ENCODE data around the gene SERINC5. TPM values are rescaled to one million over a fixed set of nuclear protein-coding genes. Genes with fewer than 3 reads are reported as not detected.

SERINC5 gene
- polyA plus RNA-seq, 3 donors = 5.0 to 35.9 (median 7.3) TPM

GRCh38 chr5:80109646-80110478 is 146.0 kb downstream of the SERINC5 start:
- Histone ChIP-seq H3K9ac (ENCODE audit: insufficient read depth, low read length, poor library complexity, severe bottlenecking) (peak overlapping the region; percentile 15), H3K36me3 (replicated peaks in 1 of 2; ENCODE audit: control insufficient read depth in 1 of 2, insufficient read depth in 2 of 2, low read length in 2 of 2) (no peaks in the 10 kb centered on the region), H3K79me2 (ENCODE audit: insufficient read depth, low read length) (no peaks in the 10 kb centered on the region), H3K4me2 (replicated peaks; ENCODE audit: extremely low read depth, low read length, poor library complexity, severe bottlenecking) (no peak overlapping the region), H4K20me1 (ENCODE audit: insufficient read depth, low read length) (no peaks in the 10 kb centered on the region), H2AFZ (ENCODE audit: insufficient read depth, low read depth, low read length, poor library complexity, severe bottlenecking) (no peak overlapping the region), H3K4me3 (replicated peaks in 1 of 3; ENCODE audit: low read depth in 2 of 3, low read length in 3 of 3) (no peak overlapping the region), H3K27me3 (ENCODE audit: control insufficient read depth in 2 of 2, insufficient read depth in 2 of 2, low read length in 2 of 2) (no peaks in the 10 kb centered on the region), H3K9me3 (replicated peaks in 1 of 2; ENCODE audit: control insufficient read depth in 1 of 2, insufficient read depth in 1 of 2, low read length in 2 of 2) (peaks cover 0 to 11% of the 10 kb centered on the region in 2 donors), H3K4me1 (ENCODE audit: control insufficient read depth in 1 of 2, insufficient read depth in 2 of 2, low read length in 2 of 2) (peaks cover 0 to 2% of the 10 kb centered on the region in 2 donors), H3K27ac (ENCODE audit: low read depth in 1 of 2, low read length in 2 of 2) (no peak overlapping the region)
- no peak for TF ChIP-seq CTCF (IDR thresholded peaks at IDR 0.05)
- peaks cover 6% of the 10 kb centered on the region for H3K4me1 Mint-ChIP-seq
- no peak overlapping the region for H3K4me3 Mint-ChIP-seq
- peaks cover 1 to 4% (median 2%) of the 10 kb centered on the region in 3 donors for H3K27me3 Mint-ChIP-seq (ENCODE audit: low read depth in 3 of 3)
- peaks cover 9 to 11% of the 10 kb centered on the region in 2 donors for H3K36me3 Mint-ChIP-seq
- H3K27ac Mint-ChIP-seq = no peak overlapping the region
- DNase-seq = no peak
- peaks cover 7 to 15% (median 12%) of the 10 kb centered on the region in 7 donors for H3K9me3 Mint-ChIP-seq
- 78% methylated on average over 7 of the region's 9 CpGs for WGBS (ENCODE audit: insufficient coverage)
- intact Hi-C loops (cut with micrococcal nuclease) = no loop called here

DNA sequence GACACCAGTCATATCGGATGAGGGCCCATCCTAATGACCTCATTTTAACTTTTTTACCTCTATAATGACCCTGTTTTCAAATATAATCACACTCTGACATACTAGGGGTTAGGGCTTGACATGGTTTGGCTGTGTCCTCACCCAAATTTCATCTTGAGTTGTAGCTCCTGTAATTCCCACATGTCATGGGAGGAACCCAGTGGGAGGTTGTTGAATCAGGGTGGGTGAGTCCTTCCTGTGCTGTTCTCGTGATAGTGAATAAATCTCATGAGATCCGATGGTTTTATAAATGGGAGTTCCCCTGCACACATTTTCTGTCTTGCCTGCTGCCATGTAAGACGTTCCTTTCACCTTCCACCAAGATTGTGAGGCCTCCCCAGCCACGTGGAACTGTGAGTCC is 148.9 kb downstream of the SERINC5 start:
- Histone ChIP-seq H3K4me2 (replicated peaks; ENCODE audit: extremely low read depth, low read length, poor library complexity, severe bottlenecking) (no peak overlapping the region), H3K27me3 (ENCODE audit: control insufficient read depth in 2 of 2, insufficient read depth in 2 of 2, low read length in 2 of 2) (no peaks in the 10 kb centered on the region), H3K9me3 (replicated peaks in 1 of 2; ENCODE audit: control insufficient read depth in 1 of 2, insufficient read depth in 1 of 2, low read length in 2 of 2) (no peaks in the 10 kb centered on the region), H3K27ac (ENCODE audit: low read depth in 1 of 2, low read length in 2 of 2) (no peak overlapping the region), H3K9ac (ENCODE audit: insufficient read depth, low read length, poor library complexity, severe bottlenecking) (no peak overlapping the region), H2AFZ (ENCODE audit: insufficient read depth, low read depth, low read length, poor library complexity, severe bottlenecking) (no peak overlapping the region), H3K79me2 (ENCODE audit: insufficient read depth, low read length) (no peaks in the 10 kb centered on the region), H3K36me3 (replicated peaks in 1 of 2; ENCODE audit: control insufficient read depth in 1 of 2, insufficient read depth in 2 of 2, low read length in 2 of 2) (no peaks in the 10 kb centered on the region), H3K4me3 (replicated peaks in 1 of 3; ENCODE audit: low read depth in 2 of 3, low read length in 3 of 3) (no peak overlapping the region), H3K4me1 (ENCODE audit: control insufficient read depth in 1 of 2, insufficient read depth in 2 of 2, low read length in 2 of 2) (no peaks in the 10 kb centered on the region), H4K20me1 (ENCODE audit: insufficient read depth, low read length) (no peaks in the 10 kb centered on the region)
- H3K4me1 Mint-ChIP-seq = peaks cover 6% of the 10 kb centered on the region
- H3K9me3 Mint-ChIP-seq = no peaks in the 10 kb centered on the region
- intact Hi-C loops (cut with micrococcal nuclease) = no loop called here
- H3K27me3 Mint-ChIP-seq (ENCODE audit: low read depth in 3 of 3) = peaks cover 1 to 4% (median 4%) of the 10 kb centered on the region in 3 donors
- no peak for TF ChIP-seq CTCF (IDR thresholded peaks at IDR 0.05)
- H3K36me3 Mint-ChIP-seq = peaks cover 0 to 1% of the 10 kb centered on the region in 2 donors
- H3K27ac Mint-ChIP-seq = peak overlapping the region in 1 of 7 donors; percentile 42
- WGBS (ENCODE audit: insufficient coverage) = no CpG with 5 or more reads among the region's 5 CpGs
- no peak overlapping the region for H3K4me3 Mint-ChIP-seq
- no peak for DNase-seq
